Measurements from ENCODE around the gene KDM4C.

Gene KDM4C

DNA sequence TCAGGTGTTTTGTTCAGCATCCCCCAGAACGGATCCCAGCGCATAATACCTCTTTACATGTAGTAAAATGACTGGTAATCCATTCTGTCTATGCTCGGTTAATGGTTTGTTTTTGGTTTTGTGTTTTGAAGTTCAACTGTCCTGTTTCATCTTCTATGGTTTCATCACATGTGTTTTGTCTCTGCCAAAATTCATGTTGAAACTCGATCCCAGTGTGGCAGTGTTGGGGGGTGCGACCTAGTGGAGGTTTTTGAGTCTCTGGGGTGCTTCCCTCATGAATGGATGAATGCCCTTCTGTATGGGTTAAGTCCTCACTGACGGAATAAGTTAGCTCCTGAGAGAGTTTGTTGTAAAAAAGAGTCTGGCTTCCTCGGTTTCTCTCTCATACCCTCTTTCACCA, 317.4 kb downstream of the KDM4C start:
- no peak overlapping the region for H3K9ac ChIP-seq (ENCODE audit: low read length)
- no peaks in the 10 kb centered on the region for H3K4me1 ChIP-seq (ENCODE audit: insufficient read depth, low read length, severe bottlenecking)
- no peak for TF ChIP-seq EZH2 (IDR thresholded peaks at IDR 0.05; ENCODE audit: borderline replicate concordance, low read length)
- TF ChIP-seq, protein P1, sequence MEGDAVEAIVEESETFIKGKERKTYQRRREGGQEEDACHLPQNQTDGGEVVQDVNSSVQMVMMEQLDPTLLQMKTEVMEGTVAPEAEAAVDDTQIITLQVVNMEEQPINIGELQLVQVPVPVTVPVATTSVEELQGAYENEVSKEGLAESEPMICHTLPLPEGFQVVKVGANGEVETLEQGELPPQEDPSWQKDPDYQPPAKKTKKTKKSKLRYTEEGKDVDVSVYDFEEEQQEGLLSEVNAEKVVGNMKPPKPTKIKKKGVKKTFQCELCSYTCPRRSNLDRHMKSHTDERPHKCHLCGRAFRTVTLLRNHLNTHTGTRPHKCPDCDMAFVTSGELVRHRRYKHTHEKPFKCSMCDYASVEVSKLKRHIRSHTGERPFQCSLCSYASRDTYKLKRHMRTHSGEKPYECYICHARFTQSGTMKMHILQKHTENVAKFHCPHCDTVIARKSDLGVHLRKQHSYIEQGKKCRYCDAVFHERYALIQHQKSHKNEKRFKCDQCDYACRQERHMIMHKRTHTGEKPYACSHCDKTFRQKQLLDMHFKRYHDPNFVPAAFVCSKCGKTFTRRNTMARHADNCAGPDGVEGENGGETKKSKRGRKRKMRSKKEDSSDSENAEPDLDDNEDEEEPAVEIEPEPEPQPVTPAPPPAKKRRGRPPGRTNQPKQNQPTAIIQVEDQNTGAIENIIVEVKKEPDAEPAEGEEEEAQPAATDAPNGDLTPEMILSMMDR (IDR thresholded peaks at IDR 0.05; ENCODE audit: low read length): no peak

DNA sequence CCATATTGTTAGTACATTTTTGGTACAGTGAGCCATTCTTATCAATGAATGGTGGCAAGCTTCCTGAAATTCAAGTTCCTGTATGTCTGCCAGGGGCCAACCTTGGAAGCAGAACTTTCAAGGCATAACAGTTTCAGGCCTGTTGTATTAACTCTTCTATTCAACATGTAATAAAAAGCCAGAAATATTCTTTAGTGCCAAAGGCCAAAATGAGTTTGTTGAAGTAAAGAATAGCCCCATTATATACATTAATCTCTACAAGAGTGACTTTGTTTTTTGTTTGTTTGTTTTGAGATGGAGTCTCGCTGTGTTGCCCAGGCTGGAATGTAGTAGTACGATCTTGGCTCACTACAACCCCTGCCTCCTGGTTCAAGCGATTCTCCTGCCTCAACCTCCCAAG, 321.3 kb downstream of the KDM4C start:
- no peaks in the 10 kb centered on the region for H3K9me2 ChIP-seq (ENCODE audit: low read depth, low read length)
- no peaks in the 10 kb centered on the region for H3K9me3 ChIP-seq (ENCODE audit: low read length)
- no peaks in the 10 kb centered on the region for H3K4me1 ChIP-seq (ENCODE audit: insufficient read depth, low read length, severe bottlenecking)
- H3K79me2 ChIP-seq (ENCODE audit: insufficient read depth, low read length): no peaks in the 10 kb centered on the region
- no peak overlapping the region for H3K9ac ChIP-seq (ENCODE audit: low read length)
- no peak for TF ChIP-seq EZH2 (IDR thresholded peaks at IDR 0.05; ENCODE audit: borderline replicate concordance, low read length)
- TF ChIP-seq, protein P1 (IDR thresholded peaks at IDR 0.05; ENCODE audit: low read length): no peak
- H2AFZ ChIP-seq (ENCODE audit: low read length): no peak overlapping the region
- no peak overlapping the region for H3K4me2 ChIP-seq (ENCODE audit: low read length)
- H3K27ac ChIP-seq (ENCODE audit: low read depth, low read length, poor library complexity, severe bottlenecking): no peak overlapping the region
- H3K27me3 ChIP-seq (ENCODE audit: insufficient read depth, low read length): no peaks in the 10 kb centered on the region
- no peaks in the 10 kb centered on the region for H3F3A ChIP-seq (ENCODE audit: insufficient read depth, low read length)
- H3K4me3 ChIP-seq (ENCODE audit: low read depth, low read length, poor library complexity, severe bottlenecking): no peak overlapping the region
- peaks cover 24% of the 10 kb centered on the region; the same call in 1 of the 2 replicates for H3K36me3 ChIP-seq (ENCODE audit: insufficient read depth, low read length)
- H4K20me1 ChIP-seq (ENCODE audit: insufficient read depth, low read length): no peaks in the 10 kb centered on the region

More for the DNA sequence above, 317.4 kb downstream of the KDM4C start:
- Histone ChIP-seq H3F3A (ENCODE audit: insufficient read depth, low read length) (no peaks in the 10 kb centered on the region), H3K9me2 (ENCODE audit: low read depth, low read length) (no peaks in the 10 kb centered on the region), H3K27ac (ENCODE audit: low read depth, low read length, poor library complexity, severe bottlenecking) (no peak overlapping the region), H3K4me2 (ENCODE audit: low read length) (no peak overlapping the region), H3K27me3 (ENCODE audit: insufficient read depth, low read length) (no peaks in the 10 kb centered on the region), H3K36me3 (ENCODE audit: insufficient read depth, low read length) (peaks cover 24% of the 10 kb centered on the region; the same call in 1 of the 2 replicates), H3K79me2 (ENCODE audit: insufficient read depth, low read length) (no peaks in the 10 kb centered on the region), H3K9me3 (ENCODE audit: low read length) (no peaks in the 10 kb centered on the region), H4K20me1 (ENCODE audit: insufficient read depth, low read length) (no peaks in the 10 kb centered on the region), H2AFZ (ENCODE audit: low read length) (no peak overlapping the region), H3K4me3 (ENCODE audit: low read depth, low read length, poor library complexity, severe bottlenecking) (no peak overlapping the region)

DNA sequence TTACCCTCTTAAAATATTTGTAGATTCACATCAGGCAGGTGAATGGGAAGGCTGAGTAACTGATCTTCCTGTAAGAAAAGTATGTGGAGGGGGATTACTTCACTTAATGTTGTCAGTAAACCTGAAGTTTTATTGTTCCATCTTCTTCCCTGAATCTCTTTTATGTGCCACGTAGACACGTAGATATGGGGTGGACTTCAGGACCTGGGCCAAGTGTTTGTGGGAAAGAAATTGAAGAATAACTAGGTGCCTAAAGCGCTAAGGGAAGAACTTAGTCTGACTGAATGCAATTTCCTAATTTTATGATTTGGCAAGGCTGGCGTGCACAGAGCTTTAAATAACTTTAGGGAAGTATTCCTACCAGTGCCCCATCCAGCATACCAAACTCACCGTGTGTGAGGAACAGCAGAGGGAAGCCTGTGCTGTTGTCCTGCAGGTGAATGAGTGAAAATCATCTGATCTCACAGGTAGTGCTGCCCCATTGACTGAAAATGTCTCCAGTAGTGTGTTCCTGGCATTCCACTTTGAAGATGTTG, 323.4 kb downstream of the KDM4C start:
- peaks cover 16% of the 10 kb centered on the region; the same call in 1 of the 2 replicates for H3K36me3 ChIP-seq (ENCODE audit: insufficient read depth, low read length)
- H3F3A ChIP-seq (ENCODE audit: insufficient read depth, low read length): no peaks in the 10 kb centered on the region
- TF ChIP-seq, protein P1 (IDR thresholded peaks at IDR 0.05; ENCODE audit: low read length): no peak
- TF ChIP-seq EZH2 (IDR thresholded peaks at IDR 0.05; ENCODE audit: borderline replicate concordance, low read length): no peak
- no peaks in the 10 kb centered on the region for H3K9me2 ChIP-seq (ENCODE audit: low read depth, low read length)
- no peaks in the 10 kb centered on the region for H4K20me1 ChIP-seq (ENCODE audit: insufficient read depth, low read length)
- no peak overlapping the region for H3K27ac ChIP-seq (ENCODE audit: low read depth, low read length, poor library complexity, severe bottlenecking)
- H3K4me1 ChIP-seq (ENCODE audit: insufficient read depth, low read length, severe bottlenecking): no peaks in the 10 kb centered on the region
- no peaks in the 10 kb centered on the region for H3K9me3 ChIP-seq (ENCODE audit: low read length)
- H3K27me3 ChIP-seq (ENCODE audit: insufficient read depth, low read length): no peaks in the 10 kb centered on the region
- no peak overlapping the region for H2AFZ ChIP-seq (ENCODE audit: low read length)
- no peaks in the 10 kb centered on the region for H3K79me2 ChIP-seq (ENCODE audit: insufficient read depth, low read length)
- H3K9ac ChIP-seq (ENCODE audit: low read length): no peak overlapping the region
- H3K4me2 ChIP-seq (ENCODE audit: low read length): no peak overlapping the region
- H3K4me3 ChIP-seq (ENCODE audit: low read depth, low read length, poor library complexity, severe bottlenecking): no peak overlapping the region
